Esophagus (tissue), 2 donors: ENCODE results near the gene ROBO2. TPM values are rescaled to one million over a fixed set of nuclear protein-coding genes. Genes with fewer than 3 reads are reported as not detected.

Source experiments
- H3K27ac ChIP-seq, 2 donors: one replicate each; pipeline ENCODE4 v1.5.1; 2013; ENCODE audit warnings: low read depth in 2 of 2, mild to moderate bottlenecking in 2 of 2, inconsistent platforms in 1 of 2, low read length in 1 of 2, moderate library complexity in 1 of 2
- H3K27me3 ChIP-seq, 2 donors: one replicate each; pipeline ENCODE4 v1.6.1; 2013; ENCODE audit warnings: low read length in 2 of 2, control low read depth in 1 of 2, mild to moderate bottlenecking in 1 of 2; ENCODE audit not compliant: insufficient read depth in 2 of 2, control insufficient read depth in 1 of 2
- H3K36me3 ChIP-seq, 2 donors: one replicate each; pipeline ENCODE4 v1.6.1; 2013; ENCODE audit warnings: low read length in 1 of 2; ENCODE audit not compliant: control insufficient read depth in 2 of 2, insufficient read depth in 2 of 2
- H3K4me1 ChIP-seq, 2 donors: one replicate each; pipeline ENCODE4 v1.6.1; 2013; ENCODE audit warnings: low read length in 1 of 2; ENCODE audit not compliant: control insufficient read depth in 2 of 2, insufficient read depth in 2 of 2
- H3K4me3 ChIP-seq, 2 donors: one replicate each; pipeline ENCODE4 v1.5.1; 2013; ENCODE audit warnings: low read length in 2 of 2, mild to moderate bottlenecking in 2 of 2, low read depth in 1 of 2, moderate library complexity in 1 of 2
- H3K9me3 ChIP-seq, 2 donors: one replicate each; pipeline ENCODE4 v1.6.1; 2013; ENCODE audit warnings: mild to moderate bottlenecking in 2 of 2, low read depth in 1 of 2, low read length in 1 of 2, moderate library complexity in 1 of 2; ENCODE audit not compliant: control insufficient read depth in 2 of 2, insufficient read depth in 1 of 2
- WGBS, 2 donors: extraction: QIAGEN DNeasy Blood & Tissue Kit; methylation state at CpG; one replicate each; pipeline ENCODE4 v1.1.7; 2013; 5-methylcytosine and 5-hydroxymethylcytosine counted together
- polyA plus RNA-seq, 2 donors: library from polyadenylated mRNA; stranded (reverse); fragments of 200-250 nt; gene quantifications; one replicate each; pipeline ENCODE4 v1.2.3, GENCODE V29; 2013
- donor health status: healthy with polysubstance abuse.
- donor health status: Bipolar disorder and iron deficiency.

Gene ROBO2, protein sequence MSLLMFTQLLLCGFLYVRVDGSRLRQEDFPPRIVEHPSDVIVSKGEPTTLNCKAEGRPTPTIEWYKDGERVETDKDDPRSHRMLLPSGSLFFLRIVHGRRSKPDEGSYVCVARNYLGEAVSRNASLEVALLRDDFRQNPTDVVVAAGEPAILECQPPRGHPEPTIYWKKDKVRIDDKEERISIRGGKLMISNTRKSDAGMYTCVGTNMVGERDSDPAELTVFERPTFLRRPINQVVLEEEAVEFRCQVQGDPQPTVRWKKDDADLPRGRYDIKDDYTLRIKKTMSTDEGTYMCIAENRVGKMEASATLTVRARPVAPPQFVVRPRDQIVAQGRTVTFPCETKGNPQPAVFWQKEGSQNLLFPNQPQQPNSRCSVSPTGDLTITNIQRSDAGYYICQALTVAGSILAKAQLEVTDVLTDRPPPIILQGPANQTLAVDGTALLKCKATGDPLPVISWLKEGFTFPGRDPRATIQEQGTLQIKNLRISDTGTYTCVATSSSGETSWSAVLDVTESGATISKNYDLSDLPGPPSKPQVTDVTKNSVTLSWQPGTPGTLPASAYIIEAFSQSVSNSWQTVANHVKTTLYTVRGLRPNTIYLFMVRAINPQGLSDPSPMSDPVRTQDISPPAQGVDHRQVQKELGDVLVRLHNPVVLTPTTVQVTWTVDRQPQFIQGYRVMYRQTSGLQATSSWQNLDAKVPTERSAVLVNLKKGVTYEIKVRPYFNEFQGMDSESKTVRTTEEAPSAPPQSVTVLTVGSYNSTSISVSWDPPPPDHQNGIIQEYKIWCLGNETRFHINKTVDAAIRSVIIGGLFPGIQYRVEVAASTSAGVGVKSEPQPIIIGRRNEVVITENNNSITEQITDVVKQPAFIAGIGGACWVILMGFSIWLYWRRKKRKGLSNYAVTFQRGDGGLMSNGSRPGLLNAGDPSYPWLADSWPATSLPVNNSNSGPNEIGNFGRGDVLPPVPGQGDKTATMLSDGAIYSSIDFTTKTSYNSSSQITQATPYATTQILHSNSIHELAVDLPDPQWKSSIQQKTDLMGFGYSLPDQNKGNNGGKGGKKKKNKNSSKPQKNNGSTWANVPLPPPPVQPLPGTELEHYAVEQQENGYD (N-terminal part only)
- polyA plus RNA-seq: 1 to 10 TPM; 1.4 to 2.4 TPM

DNA sequence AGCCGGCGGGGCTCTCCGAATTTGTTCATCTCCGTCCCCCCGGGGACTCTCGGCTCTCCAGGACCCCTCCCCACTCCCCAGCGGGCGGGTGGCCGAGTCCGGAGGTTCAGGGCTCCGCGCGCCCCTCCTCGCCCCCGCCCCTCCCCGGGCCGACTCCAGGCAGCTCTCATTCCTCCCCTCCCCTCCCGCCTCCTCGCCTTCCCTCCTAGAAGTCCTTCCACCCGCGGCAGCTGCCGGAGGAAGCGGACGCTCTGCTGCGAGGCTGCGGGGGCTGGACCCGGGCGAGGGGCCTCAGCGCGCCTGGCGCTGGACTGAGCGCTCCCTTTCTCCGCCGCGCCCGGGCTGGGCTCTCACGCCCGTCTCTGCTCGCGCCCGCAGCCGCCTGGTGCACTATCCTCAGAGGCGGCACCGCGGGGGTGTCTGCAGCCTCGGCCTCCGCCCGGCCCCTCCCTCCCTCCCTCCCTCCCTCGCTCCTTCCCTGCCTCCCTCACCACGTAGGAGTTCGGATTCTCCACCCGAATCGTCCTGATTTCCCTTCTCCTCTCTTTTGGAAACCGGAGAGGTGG is at the start of gene ROBO2:
ROBO2 (plus strand) TSS at position 494 of the 566 bp plus-strand sequence. CDS start 687 bp downstream, outside the sequence.
- peak within 1 kb of the TSS; percentile 64 to 72 for H3K4me3 ChIP-seq
- no peaks in the 10 kb centered on the region for H3K36me3 ChIP-seq
- H3K27ac ChIP-seq: peak within 1 kb of the TSS; percentile 59 to 67
- H3K4me1 ChIP-seq: no peaks in the 10 kb centered on the region
- H3K9me3 ChIP-seq: no peaks in the 10 kb centered on the region
- 1 to 3% methylated on average over 42 to 54 of the region's 54 CpGs for WGBS, 2 donors
- no peaks in the 10 kb centered on the region for H3K27me3 ChIP-seq

DNA sequence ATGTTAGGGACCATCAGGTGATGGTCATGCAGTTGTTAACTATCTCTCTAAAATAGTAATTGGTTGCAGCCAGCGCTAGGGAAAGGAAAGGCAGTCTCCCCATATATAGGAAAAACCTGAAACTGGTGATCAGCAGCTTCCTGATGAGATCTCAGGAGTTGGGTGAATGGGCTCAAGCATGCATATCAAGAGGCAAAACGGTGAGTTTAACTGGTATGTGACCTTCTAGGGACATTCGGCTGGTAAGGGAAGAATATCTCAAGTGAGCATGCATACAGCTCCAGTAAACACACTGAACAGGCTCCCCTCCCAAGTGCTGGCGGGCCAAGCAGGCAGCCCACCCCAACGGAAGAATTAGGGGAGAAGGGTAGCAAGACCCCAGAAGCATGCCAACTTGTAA is 49.3 kb upstream of the ROBO2 start:
- WGBS, 2 donors: 82 to 87% methylated on average over 5 of the region's 5 CpGs
- Histone ChIP-seq H3K4me3 (no peak overlapping the region), H3K27ac (no peak overlapping the region), H3K4me1 (no peaks in the 10 kb centered on the region), H3K36me3 (no peaks in the 10 kb centered on the region), H3K9me3 (no peaks in the 10 kb centered on the region), H3K27me3 (no peaks in the 10 kb centered on the region)

DNA sequence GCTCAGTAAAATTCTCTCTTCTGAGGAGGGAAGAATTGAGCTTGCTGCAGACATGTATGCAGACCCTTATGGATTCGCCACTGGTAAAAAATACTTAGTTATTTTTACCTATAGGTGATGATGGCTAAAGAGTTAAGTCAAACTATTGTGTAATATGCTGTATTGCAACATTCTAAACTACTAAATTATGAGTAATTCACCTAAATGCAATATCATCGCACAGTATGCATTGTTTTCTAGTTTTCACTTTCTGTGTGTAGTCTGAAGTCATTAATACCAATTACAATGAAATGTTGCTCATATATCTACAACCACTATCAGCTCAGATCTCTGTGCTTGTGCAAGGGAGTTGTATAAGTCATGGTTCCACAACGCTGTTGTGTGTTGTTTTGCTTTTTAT is 48.7 kb upstream of the ROBO2 start:
- no peaks in the 10 kb centered on the region for H3K9me3 ChIP-seq
- H3K4me3 ChIP-seq: no peak overlapping the region
- no peak overlapping the region for H3K27ac ChIP-seq
- H3K4me1 ChIP-seq: no peaks in the 10 kb centered on the region
- H3K27me3 ChIP-seq: no peaks in the 10 kb centered on the region
- 68 to 78% methylated on average over 3 of the region's 3 CpGs for WGBS, 2 donors
- H3K36me3 ChIP-seq: no peaks in the 10 kb centered on the region

DNA sequence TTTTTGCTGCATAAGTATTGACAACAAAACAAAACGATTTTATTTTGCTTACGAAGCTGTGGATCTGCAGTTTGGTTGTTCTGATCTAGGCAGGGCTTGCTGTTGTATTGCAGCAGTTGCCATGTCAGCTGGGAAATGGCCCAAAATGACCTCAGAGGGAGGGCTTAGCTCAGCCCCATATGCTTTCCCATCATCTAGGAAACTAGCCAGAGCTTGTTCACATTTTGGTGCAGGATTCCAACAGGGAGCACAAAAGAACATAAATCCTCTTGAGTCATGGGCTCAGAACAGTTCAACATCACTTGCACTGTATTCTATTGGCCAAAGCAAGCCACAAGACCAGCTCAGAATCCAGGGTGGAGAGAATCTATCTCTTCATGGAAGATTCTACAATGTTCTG is 42.2 kb upstream of the ROBO2 start:
- Histone ChIP-seq H3K4me3 (no peak overlapping the region), H3K27ac (no peak overlapping the region), H3K27me3 (no peaks in the 10 kb centered on the region), H3K36me3 (no peaks in the 10 kb centered on the region), H3K4me1 (no peaks in the 10 kb centered on the region), H3K9me3 (no peaks in the 10 kb centered on the region)
- 28 to 50% methylated on average over 2 of the region's 2 CpGs for WGBS, 2 donors

DNA sequence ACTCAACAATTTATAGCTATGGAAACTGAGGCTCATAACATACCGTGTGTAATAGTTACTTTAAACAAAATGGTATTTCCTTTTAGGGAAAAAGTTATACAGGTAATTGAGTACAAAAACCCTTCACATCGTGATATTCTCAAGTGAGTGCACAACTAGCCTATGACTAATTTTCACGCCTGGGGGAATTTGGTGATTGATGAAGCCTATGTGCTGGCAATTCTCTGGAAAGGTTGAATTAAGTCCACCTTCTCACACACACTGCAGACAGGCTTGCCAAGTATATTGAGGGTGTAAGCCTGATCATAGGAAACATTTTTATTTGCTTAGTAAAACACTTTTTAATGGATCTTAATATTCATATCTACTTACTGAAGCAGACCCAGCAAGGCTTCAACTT is 41.3 kb upstream of the ROBO2 start:
- 55 to 63% methylated on average over 3 of the region's 3 CpGs for WGBS, 2 donors
- Histone ChIP-seq H3K36me3 (no peaks in the 10 kb centered on the region), H3K9me3 (no peaks in the 10 kb centered on the region), H3K4me3 (no peak overlapping the region), H3K27me3 (no peaks in the 10 kb centered on the region), H3K27ac (no peak overlapping the region), H3K4me1 (no peaks in the 10 kb centered on the region)

DNA sequence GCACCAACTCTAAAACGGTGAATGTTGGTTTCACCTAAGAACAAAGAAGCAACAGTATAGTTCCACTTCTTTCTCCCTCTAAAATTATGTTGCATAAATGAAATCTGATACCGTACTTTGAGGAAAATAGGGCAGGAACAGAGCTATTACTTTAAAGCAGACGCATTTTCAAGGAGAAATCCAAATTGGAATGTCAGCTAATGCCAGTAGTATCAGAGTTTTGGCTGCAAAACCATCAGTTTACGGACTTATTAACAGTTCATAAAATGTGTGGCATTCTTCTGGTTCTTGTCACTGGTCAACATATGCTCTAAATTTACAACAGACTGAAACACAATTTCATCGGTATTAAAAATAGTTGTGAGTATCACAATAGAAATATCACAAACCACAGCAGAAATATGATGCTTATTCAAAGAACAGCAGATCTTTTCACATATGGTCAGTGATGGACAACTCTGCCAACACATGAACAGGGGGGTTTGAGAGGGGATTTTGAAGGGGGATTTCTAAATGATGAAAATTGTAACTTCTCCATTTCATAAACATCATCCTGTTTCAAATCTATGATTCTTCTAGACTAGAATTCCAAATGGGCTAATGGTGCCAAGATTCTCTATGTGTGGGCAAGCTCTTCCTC is 38.7 kb upstream of the ROBO2 start:
- Histone ChIP-seq H3K4me1 (no peaks in the 10 kb centered on the region), H3K36me3 (no peaks in the 10 kb centered on the region), H3K4me3 (no peak overlapping the region), H3K9me3 (no peaks in the 10 kb centered on the region), H3K27me3 (no peaks in the 10 kb centered on the region), H3K27ac (no peak overlapping the region)
- 55 to 76% methylated on average over 5 of the region's 5 CpGs for WGBS, 2 donors

DNA sequence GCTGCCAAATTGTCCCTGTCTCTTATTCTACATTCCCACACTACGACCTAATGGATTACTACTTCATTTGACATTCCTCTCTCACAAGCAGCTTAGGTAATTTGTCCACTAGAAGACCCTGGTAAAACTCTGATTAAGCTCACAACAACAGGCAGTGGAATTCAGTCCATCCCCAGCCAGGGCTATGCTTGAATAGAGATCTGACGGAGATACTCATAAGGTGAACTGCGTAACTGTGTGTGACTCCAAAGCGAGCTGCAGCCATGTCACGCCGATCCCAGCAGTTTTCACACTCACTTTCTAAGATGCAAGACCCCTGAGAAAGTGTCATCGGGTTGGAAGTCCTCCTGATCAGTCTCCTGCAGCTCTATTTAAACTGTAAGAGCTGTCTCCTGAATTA is 25.7 kb upstream of the ROBO2 start:
- Histone ChIP-seq H3K4me1 (no peaks in the 10 kb centered on the region), H3K27ac (no peak overlapping the region), H3K27me3 (no peaks in the 10 kb centered on the region), H3K4me3 (no peak overlapping the region), H3K9me3 (no peaks in the 10 kb centered on the region), H3K36me3 (no peaks in the 10 kb centered on the region)
- 63 to 70% methylated on average over 7 of the region's 7 CpGs for WGBS, 2 donors

DNA sequence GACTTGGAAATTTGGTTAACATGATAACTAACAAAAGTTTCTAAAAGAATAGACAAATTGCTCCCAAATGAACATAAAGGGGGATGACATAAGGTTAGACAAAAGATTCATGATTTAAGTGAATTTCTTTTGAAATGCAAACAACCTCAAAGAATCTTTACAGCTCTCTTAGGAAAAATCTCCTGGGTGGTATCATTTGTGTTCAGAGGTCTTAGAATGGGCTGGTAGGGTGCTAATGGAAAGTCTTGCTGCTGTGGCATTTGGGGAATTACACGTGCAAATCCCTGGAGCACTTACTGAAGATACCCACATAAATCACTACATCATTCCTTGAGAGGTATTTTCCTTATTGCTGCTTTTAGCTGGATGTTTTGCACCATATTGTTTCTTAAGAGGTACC is 14.4 kb upstream of the ROBO2 start:
- H3K9me3 ChIP-seq: no peaks in the 10 kb centered on the region
- H3K36me3 ChIP-seq: no peaks in the 10 kb centered on the region
- 52 to 65% methylated on average over 1 of the region's 1 CpG for WGBS, 2 donors
- no peaks in the 10 kb centered on the region for H3K27me3 ChIP-seq
- H3K4me1 ChIP-seq: no peaks in the 10 kb centered on the region
- no peak overlapping the region for H3K4me3 ChIP-seq
- no peak overlapping the region for H3K27ac ChIP-seq
